Measurements from ENCODE around the gene PDE4D.

DNA sequence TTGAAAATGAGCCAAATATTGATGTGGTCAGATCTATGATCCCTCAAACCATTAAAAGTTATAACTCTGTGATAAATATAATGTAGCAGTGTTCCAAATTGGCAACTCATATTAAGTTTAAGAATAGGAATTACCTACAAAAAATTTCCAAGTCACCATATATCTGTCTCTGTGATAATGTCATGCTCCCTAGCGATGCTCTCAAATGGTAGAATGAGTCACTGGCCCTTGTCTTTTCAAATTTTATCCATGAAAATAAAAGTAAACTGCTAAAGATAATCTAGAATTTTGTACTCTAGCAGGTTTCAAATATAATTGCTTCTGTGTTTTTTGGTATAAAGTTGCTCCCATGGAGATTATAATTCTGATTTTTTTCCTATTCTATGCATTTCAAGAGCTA, 277.1 kb downstream of the PDE4D start:
- TF ChIP-seq SPI1 (IDR thresholded peaks at IDR 0.05; ENCODE audit: low read depth, low read length) (no peak), POLR2A (IDR thresholded peaks at IDR 0.05; ENCODE audit: low read depth, low read length) (no peak), PAX5 (IDR thresholded peaks at IDR 0.05; ENCODE audit: insufficient read depth, low read length, severe bottlenecking) (no peak), POLR2AphosphoS5 (IDR thresholded peaks at IDR 0.05; ENCODE audit: low read depth, low read length) (no peak), TAF1 (IDR thresholded peaks at IDR 0.05; ENCODE audit: low read depth, low read length) (no peak), POU2F2 (IDR thresholded peaks at IDR 0.05; ENCODE audit: low read depth, low read length) (no peak)
